ENCODE measurements around the gene FAM13A.

Gene FAM13A

GRCh38 chr4:88797725-88798124 is 259.3 kb downstream of the FAM13A start:
- intact Hi-C loops (cut with DNase I) = no loop called here
- no peak for DNase-seq

DNA sequence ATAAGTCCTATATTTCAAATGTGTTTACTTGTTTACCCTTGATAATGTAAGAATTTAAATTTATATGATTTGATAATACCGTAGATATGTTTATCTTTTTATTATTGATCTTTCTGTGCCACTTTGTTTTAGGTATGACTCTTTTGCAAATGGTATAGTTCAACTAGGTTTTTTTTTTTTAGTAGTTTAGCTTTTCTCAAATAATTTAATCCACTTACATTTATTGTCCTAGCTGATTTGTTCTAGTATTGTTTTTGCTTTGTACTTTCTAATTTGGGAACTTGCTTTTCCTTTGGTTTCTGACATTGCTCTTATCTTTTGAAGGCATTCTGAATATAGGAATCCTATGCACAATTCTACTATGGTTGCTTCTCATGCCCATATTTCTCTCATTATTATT is 260.4 kb downstream of the FAM13A start:
- intact Hi-C loops (cut with DNase I) = no loop called here
- no peak for DNase-seq

DNA sequence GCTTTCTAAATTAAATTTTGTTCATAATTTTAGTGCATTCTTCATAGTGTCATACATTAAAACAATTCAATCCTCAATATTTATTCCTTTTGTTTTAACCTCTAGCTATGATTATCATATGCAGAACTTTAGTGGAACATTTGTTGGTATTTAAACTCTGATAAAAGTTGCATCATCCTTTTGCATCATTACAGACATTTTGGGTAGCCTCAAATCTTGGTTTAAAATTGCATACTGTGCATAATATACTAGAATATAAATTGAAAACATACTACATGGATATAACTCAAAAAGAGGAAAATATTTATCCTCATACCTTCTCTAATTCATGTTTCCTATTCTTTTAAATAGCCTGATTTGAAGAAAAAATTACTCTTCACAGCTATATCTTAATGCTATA is 262.0 kb downstream of the FAM13A start:
- intact Hi-C loops (cut with DNase I) = no loop called here
- DNase-seq = no peak

GRCh38 chr4:88794087-88794690 is 262.8 kb downstream of the FAM13A start:
- intact Hi-C loops (cut with DNase I) = no loop called here
- DNase-seq = no peak

DNA sequence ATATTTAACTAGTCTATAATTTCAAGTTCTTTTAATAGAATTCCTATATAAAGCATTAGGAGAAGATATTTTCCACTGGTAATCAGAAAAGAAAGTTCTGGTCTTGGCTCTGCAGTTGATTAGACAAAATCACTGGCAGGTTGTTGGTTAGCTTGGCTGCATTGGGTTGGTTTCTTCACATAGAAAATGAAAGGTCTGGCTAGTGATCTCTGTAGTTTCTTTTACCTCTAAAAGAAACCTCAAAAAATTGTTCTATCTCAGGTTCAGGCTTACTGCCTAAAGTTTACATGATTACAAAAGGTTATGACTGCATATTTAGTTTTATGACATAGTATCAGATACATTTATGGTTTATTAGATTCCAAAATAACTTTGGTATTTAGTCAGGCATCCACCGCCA is 263.5 kb downstream of the FAM13A start:
- intact Hi-C loops (cut with DNase I) = no loop called here

GRCh38 chr4:88792821-88793220 is 264.2 kb downstream of the FAM13A start:
- intact Hi-C loops (cut with DNase I) = no loop called here

More for the DNA sequence above, 263.5 kb downstream of the FAM13A start:
- DNase-seq = no peak

GRCh38 chr4:88792268-88792781 is 264.7 kb downstream of the FAM13A start:
- DNase-seq = no peak
- intact Hi-C loops (cut with DNase I) = no loop called here

More at GRCh38 chr4:88792821-88793220, 264.2 kb downstream of the FAM13A start:
- no peak for DNase-seq

- DNase-seq = no peak
- intact Hi-C loops (cut with DNase I) = loop anchor here (1.0 kb wide), 1 partner anchor 85 kb away; no protein-coding TSS in a partner anchor
Observed at GRCh38 chr4:88791274-88791673, 265.7 kb downstream of the FAM13A start.

GRCh38 chr4:88788895-88789294 is 268.1 kb downstream of the FAM13A start:
- intact Hi-C loops (cut with DNase I) = no loop called here
- no peak for DNase-seq

- DNase-seq = no peak
- intact Hi-C loops (cut with DNase I) = no loop called here
Observed at GRCh38 chr4:88788424-88788823, 268.6 kb downstream of the FAM13A start.

- DNase-seq = peak in 7 of 10 donors; percentile 23 to 89 (median 59)
- intact Hi-C loops (cut with DNase I) = no loop called here
Observed at GRCh38 chr4:88786011-88786410, 271.0 kb downstream of the FAM13A start.

GRCh38 chr4:88780389-88780788 is 276.6 kb downstream of the FAM13A start:
- intact Hi-C loops (cut with DNase I) = no loop called here
- no peak for DNase-seq

DNA sequence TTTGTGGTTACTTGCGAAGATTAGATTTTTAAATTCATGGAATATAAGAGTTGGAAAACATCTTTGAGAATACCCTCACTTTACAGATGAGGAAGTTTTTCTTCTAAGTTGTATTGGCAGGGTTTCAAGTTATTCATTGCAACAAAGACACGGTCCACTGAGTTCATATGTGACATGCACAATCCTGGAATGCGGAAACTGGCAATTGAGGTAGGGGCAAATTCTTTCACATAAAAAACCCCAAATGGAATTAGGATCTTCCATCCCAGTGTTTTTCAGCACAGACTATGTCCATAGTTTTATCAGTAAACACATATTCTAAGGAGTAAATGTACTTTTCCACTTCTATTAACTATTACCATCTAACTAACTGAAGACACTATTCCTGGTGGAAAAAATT is 277.6 kb downstream of the FAM13A start:
- intact Hi-C loops (cut with DNase I) = no loop called here
- DNase-seq = no peak

GRCh38 chr4:88775529-88775928 is 281.5 kb downstream of the FAM13A start:
- DNase-seq = no peak
- intact Hi-C loops (cut with DNase I) = no loop called here

DNA sequence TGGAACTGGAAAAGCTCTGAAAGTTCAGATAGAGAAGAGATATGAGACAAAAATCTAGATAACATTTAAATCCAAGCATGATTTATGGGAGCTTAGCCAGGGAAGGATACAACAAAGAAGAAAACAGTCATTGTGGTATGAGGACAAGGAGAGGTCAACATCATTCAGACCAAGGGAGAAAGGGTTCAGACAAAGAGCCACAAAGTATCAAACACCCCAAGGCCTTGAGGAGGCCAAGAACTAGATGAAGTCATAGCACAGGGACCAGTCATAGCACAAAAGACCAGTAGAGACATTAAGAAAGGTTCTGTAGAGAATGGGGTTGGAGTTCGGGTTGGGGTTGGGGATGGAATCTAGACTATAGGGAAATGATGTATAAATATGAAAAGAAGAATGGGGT is 282.0 kb downstream of the FAM13A start:
- intact Hi-C loops (cut with DNase I) = no loop called here
- no peak for DNase-seq

DNA sequence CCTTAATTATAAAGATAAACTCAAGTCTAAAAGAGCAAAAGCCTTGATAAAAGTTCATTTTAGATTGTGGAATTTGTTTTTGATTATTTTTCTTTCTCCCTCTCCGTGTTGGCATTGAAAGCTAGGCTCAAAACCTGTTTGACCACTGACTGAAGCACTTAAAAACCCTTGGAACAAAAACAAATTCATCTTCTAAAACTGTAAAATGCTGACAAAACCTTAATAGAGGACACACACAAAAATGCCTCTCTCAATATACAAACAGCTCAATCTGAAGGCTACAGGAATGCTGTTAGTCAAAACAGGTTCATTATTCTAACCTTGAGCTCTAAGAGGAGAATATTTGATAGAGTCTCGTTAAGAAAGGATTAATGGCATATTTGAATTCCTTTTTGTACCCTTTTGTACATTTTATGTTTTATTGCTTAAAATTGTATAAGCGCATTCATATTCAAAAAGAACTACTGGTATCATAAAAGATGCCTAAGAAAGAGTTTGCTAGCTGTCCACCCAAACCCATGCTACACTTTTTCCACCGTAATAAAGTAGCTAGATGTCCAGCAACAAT is 285.0 kb downstream of the FAM13A start:
- intact Hi-C loops (cut with DNase I) = no loop called here
- DNase-seq = no peak

DNA sequence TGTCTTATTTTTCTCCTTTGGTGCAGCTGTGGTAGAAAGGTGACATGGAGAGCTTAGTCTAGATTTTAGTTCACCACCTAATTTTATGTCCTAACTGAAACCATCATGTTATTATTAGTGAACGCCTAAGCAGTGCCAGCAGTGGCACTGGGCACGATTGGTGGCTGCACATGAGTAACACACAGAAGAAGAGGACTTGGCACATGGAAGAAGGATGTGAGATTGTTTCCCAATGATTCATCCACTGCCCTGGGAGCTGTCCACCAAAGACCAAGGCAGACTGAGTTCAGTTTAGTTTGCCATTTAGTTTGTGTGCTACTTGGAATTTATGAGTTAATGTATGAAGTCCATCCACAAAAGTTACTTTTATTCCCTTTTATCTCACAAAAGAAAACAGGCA is 291.3 kb downstream of the FAM13A start:
- DNase-seq = peak in 1 of 10 donors; percentile 57
- intact Hi-C loops (cut with DNase I) = no loop called here

- intact Hi-C loops (cut with DNase I) = no loop called here
- DNase-seq = no peak
Observed at GRCh38 chr4:88763075-88763474, 293.9 kb downstream of the FAM13A start.

- DNase-seq = peak in 2 of 10 donors; percentile 70 to 72
- intact Hi-C loops (cut with DNase I) = no loop called here
Observed at GRCh38 chr4:88761861-88762523, 295.0 kb downstream of the FAM13A start.

GRCh38 chr4:88761342-88761741 is 295.6 kb downstream of the FAM13A start:
- intact Hi-C loops (cut with DNase I) = no loop called here
- DNase-seq = peak in 1 of 10 donors; percentile 40

- intact Hi-C loops (cut with DNase I) = no loop called here
- DNase-seq = no peak
Observed at GRCh38 chr4:88759895-88760290, 297.1 kb downstream of the FAM13A start.

Data from posterior cingulate gyrus (tissue), 11 donors.